HCT116 (cell line): ENCODE results near the gene CSAD. TPM values are rescaled to one million over a fixed set of nuclear protein-coding genes. Genes with fewer than 3 reads are reported as not detected.

Source experiments
- ATAC-seq: fragments of 200-7000 bp; cut with Tn5 transposase; 2 replicates; pipeline ENCODE4 v1.9.1; 2020; ENCODE audit warnings: mild to moderate bottlenecking, moderate library complexity
- BruUV-seq: library from RNA; stranded (reverse); fragments of 400-500 nt; replicated peaks from 2 replicates; lab custom pipeline; 2021; lab: Mats Ljungman, UMichigan
- CTCF ChIA-PET: fragments of 300-600 bp; sonication (Branson Sonifier 250); formaldehyde crosslinking; loops from one replicate; lab custom pipeline; 2021; ENCODE audit warnings: antibody characterized with exemption; lab: Charles Lee
- POLR2A ChIA-PET: fragments of 300-600, 350-600 bp; sonication (Branson Sonifier 250); formaldehyde crosslinking; loops from one replicate; lab custom pipeline; 2021; ENCODE audit warnings: antibody characterized with exemption; lab: Charles Lee
- RAD21 ChIA-PET, 2 experiments: fragments of 300-600 bp; sonication (Branson Sonifier 250); formaldehyde crosslinking; loops; one replicate each; lab custom pipeline; 2023; ENCODE audit warnings: low total read pairs in 2 of 2; ENCODE audit not compliant: uncharacterized antibody in 2 of 2, unreplicated experiment in 2 of 2, low non-redundant PET in 1 of 2; lab: Charles Lee
- DNase-seq: peaks from one replicate; pipeline ENCODE4 v3.0.0-alpha.2; 2010; ENCODE audit warnings: low read depth, low spot score
- H2AFZ ChIP-seq: fragments of 200-600 bp; shearing (Covaris generic), sonication (generic); 2 replicates; pipeline ENCODE4 v1.6.1; 2017; ENCODE audit warnings: low read depth, mixed run types, mixed read lengths, antibody characterized with exemption, low read length; ENCODE audit not compliant: poor library complexity, severe bottlenecking
- H3K27ac ChIP-seq: 2 replicates; pipeline ENCODE4 v1.5.1; 2012; ENCODE audit warnings: low read depth, low read length
- H3K27me3 ChIP-seq: fragments of 200-600 bp; sonication (generic); 2 replicates; pipeline ENCODE4 v1.6.1; 2016; ENCODE audit warnings: mixed run types, low read length, mixed read lengths; ENCODE audit not compliant: insufficient read depth
- H3K36me3 ChIP-seq, 2 experiments: fragments of 200-500 bp in 1 of 2; fragments of 200-600 bp in 1 of 2; sonication (Bioruptor generic) in 1 of 2; sonication (generic) in 1 of 2; 2 replicates each; pipeline versions ENCODE4 v1.5.1 to v1.6.1; 2014 to 2016; ENCODE audit warnings: low read length in 2 of 2, inconsistent platforms in 1 of 2, mixed read lengths in 1 of 2, mixed run types in 1 of 2; ENCODE audit not compliant: insufficient read depth in 2 of 2, control insufficient read depth in 1 of 2
- H3K4me1 ChIP-seq, 2 experiments: fragments of 200-600 bp in 1 of 2; sonication (generic) in 1 of 2; 2 replicates each; pipeline versions ENCODE4 v1.5.1 to v1.6.1; 2012 to 2017; ENCODE audit warnings: low read length in 2 of 2, inconsistent platforms in 1 of 2, mild to moderate bottlenecking in 1 of 2, mixed read lengths in 1 of 2, mixed run types in 1 of 2, moderate library complexity in 1 of 2; ENCODE audit not compliant: insufficient read depth in 2 of 2, control insufficient read depth in 1 of 2
- H3K4me2 ChIP-seq: fragments of 200-600 bp; sonication (generic); 2 replicates; pipeline ENCODE4 v1.6.1; 2017; ENCODE audit warnings: mixed run types, low read length, mixed read lengths
- H3K4me3 ChIP-seq, 2 experiments: fragments of 200-600 bp in 1 of 2; sonication (generic) in 1 of 2; replicated peaks in 1 of 2; 2 replicates each; pipeline ENCODE4 v1.5.1; 2011 to 2016; ENCODE audit warnings: low read length in 2 of 2, control low read depth in 1 of 2, low read depth in 1 of 2, mild to moderate bottlenecking in 1 of 2, mixed read lengths in 1 of 2, mixed run types in 1 of 2
- H3K79me2 ChIP-seq: fragments of 200-600 bp; sonication (generic); 2 replicates; pipeline ENCODE4 v1.6.1; 2017; ENCODE audit warnings: mild to moderate bottlenecking, mixed run types, low read length, moderate library complexity, mixed read lengths; ENCODE audit not compliant: insufficient read depth
- H3K9ac ChIP-seq: fragments of 200-600 bp; sonication (generic); 2 replicates; pipeline ENCODE4 v1.6.1; 2016; ENCODE audit warnings: low read length, mixed read lengths
- H3K9me2 ChIP-seq: fragments of 200-600 bp; sonication (generic), shearing (Covaris generic); 2 replicates; pipeline ENCODE4 v1.6.1; 2017; ENCODE audit warnings: mixed run types, mild to moderate bottlenecking, moderate library complexity; ENCODE audit not compliant: insufficient read depth
- H3K9me3 ChIP-seq, 2 experiments: fragments of 200-500 bp in 1 of 2; fragments of 200-600 bp in 1 of 2; sonication (Bioruptor generic) in 1 of 2; sonication (generic) in 1 of 2; 2 replicates each; pipeline ENCODE4 v1.6.1; 2014 to 2017; ENCODE audit warnings: low read length in 2 of 2, mixed read lengths in 2 of 2, inconsistent platforms in 1 of 2, low read depth in 1 of 2, mild to moderate bottlenecking in 1 of 2, mixed run types in 1 of 2, moderate library complexity in 1 of 2; ENCODE audit not compliant: control insufficient read depth in 1 of 2, insufficient read depth in 1 of 2
- H4K20me1 ChIP-seq: fragments of 200-600 bp; sonication (generic), shearing (Covaris generic); 2 replicates; pipeline ENCODE4 v1.6.1; 2017; ENCODE audit warnings: mixed run types, mild to moderate bottlenecking, moderate library complexity; ENCODE audit not compliant: insufficient read depth
- CBX3 ChIP-seq: IDR thresholded peaks from 2 replicates; pipeline ENCODE4 v1.6.1; 2012; ENCODE audit warnings: low read depth
- CEBPB ChIP-seq: IDR thresholded peaks from 2 replicates; pipeline ENCODE4 v1.6.1; 2012; ENCODE audit warnings: low read depth
- EZH2 ChIP-seq: fragments of 200-600 bp; sonication (generic); IDR thresholded peaks from 2 replicates; pipeline ENCODE4 v1.6.1; 2017; ENCODE audit warnings: antibody characterized with exemption, mixed run types
- EZH2phosphoT487 ChIP-seq: fragments of 200-600 bp; IDR thresholded peaks from 2 replicates; pipeline ENCODE4 v1.6.1; 2018; ENCODE audit warnings: antibody characterized with exemption, borderline replicate concordance
- MAX ChIP-seq: IDR thresholded peaks from 2 replicates; pipeline ENCODE4 v1.6.1; 2012
- POLR2AphosphoS5 ChIP-seq: IDR thresholded peaks from 2 replicates; pipeline ENCODE4 v1.6.1; 2011; ENCODE audit warnings: mild to moderate bottlenecking, low read depth, low read length, moderate library complexity
- RAD21 ChIP-seq: IDR thresholded peaks from 2 replicates; pipeline ENCODE4 v1.6.1; 2012; ENCODE audit warnings: low read depth, mild to moderate bottlenecking
- SP1 ChIP-seq: IDR thresholded peaks from 2 replicates; pipeline ENCODE4 v1.6.1; 2012; ENCODE audit warnings: low read depth
- intact Hi-C: fragments of 100-400 bp; cut with micrococcal nuclease; formaldehyde crosslinking; loops from 2 replicates; pipeline ENCODE4 v1.10.0; 2022
- total RNA-seq: library from RNA; stranded (reverse); gene quantifications from one replicate; pipeline ENCODE4 v1.2.1, GENCODE V29; 2021; ENCODE audit not compliant: unreplicated experiment
- TF ChIP-seq, protein P1 (sequence below), 3 experiments: fragments of 200-600 bp in 1 of 3; sonication (generic) in 1 of 3; IDR thresholded peaks in 2 of 3; conservative IDR thresholded peaks in 1 of 3; 2 replicates each; pipeline ENCODE4 v1.5.1; 2012 to 2017; ENCODE audit warnings: low read depth in 2 of 3, low read length in 2 of 3, antibody characterized with exemption in 1 of 3, borderline replicate concordance in 1 of 3, control low read depth in 1 of 3, mild to moderate bottlenecking in 1 of 3, mixed read lengths in 1 of 3, mixed run types in 1 of 3, moderate library complexity in 1 of 3; ENCODE audit not compliant: insufficient read depth in 1 of 3
- TF ChIP-seq, protein P2 (sequence below): IDR thresholded peaks from 2 replicates; pipeline ENCODE4 v1.6.1; 2012

The CSAD gene
- total RNA-seq, 1 experiment from 2014 or later = 20.3 TPM

DNA sequence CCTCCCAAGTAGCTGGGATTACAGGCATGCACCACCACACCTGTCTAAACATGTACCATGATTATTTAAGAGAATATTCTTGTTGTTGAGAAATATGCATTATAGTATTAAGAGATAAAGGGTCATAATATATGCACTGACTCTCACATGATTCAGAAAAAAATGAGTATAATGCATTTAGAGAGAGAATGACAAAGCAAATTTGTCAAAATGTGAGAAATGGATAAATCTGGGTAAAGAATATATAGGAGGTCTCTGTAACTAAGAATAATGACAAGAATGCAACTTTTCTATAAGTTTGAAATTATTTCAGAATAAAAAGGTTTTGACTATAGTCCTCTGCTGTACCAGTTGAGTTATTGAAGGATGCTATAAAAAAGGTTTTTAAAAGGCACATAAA, 28.3 kb downstream of the CSAD start:
- ChIA-PET CTCF (no interaction called here), POLR2A (no interaction called here), RAD21 (no interaction called here)
- no peaks in the 10 kb centered on the region for H3K27me3 ChIP-seq
- no peak for ATAC-seq
- H3K27ac ChIP-seq = no peak overlapping the region
- DNase-seq = no peak
- BruUV-seq = no TSS peak
- no peak for TF ChIP-seq MAX
- no peak for TF ChIP-seq CEBPB
- TF ChIP-seq, protein P1, sequence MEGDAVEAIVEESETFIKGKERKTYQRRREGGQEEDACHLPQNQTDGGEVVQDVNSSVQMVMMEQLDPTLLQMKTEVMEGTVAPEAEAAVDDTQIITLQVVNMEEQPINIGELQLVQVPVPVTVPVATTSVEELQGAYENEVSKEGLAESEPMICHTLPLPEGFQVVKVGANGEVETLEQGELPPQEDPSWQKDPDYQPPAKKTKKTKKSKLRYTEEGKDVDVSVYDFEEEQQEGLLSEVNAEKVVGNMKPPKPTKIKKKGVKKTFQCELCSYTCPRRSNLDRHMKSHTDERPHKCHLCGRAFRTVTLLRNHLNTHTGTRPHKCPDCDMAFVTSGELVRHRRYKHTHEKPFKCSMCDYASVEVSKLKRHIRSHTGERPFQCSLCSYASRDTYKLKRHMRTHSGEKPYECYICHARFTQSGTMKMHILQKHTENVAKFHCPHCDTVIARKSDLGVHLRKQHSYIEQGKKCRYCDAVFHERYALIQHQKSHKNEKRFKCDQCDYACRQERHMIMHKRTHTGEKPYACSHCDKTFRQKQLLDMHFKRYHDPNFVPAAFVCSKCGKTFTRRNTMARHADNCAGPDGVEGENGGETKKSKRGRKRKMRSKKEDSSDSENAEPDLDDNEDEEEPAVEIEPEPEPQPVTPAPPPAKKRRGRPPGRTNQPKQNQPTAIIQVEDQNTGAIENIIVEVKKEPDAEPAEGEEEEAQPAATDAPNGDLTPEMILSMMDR (IDR thresholded peaks at IDR 0.05 in 2 of 3, conservative IDR thresholded peaks at IDR 0.05 in 1 of 3; ENCODE audit: borderline replicate concordance in 1 of 3, insufficient read depth in 1 of 3, low read depth in 2 of 3, low read length in 2 of 3) = no peak
- TF ChIP-seq CBX3 = no peak
- no peak for TF ChIP-seq EZH2
- TF ChIP-seq, protein P2, sequence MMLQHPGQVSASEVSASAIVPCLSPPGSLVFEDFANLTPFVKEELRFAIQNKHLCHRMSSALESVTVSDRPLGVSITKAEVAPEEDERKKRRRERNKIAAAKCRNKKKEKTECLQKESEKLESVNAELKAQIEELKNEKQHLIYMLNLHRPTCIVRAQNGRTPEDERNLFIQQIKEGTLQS = no peak
- TF ChIP-seq EZH2phosphoT487 = no peak
- no peak for TF ChIP-seq POLR2AphosphoS5
- TF ChIP-seq SP1 = no peak
- TF ChIP-seq RAD21 = no peak
- H3K4me3 ChIP-seq = no peak overlapping the region
- no peaks in the 10 kb centered on the region for H3K36me3 ChIP-seq
- H3K9me2 ChIP-seq = no peaks in the 10 kb centered on the region
- intact Hi-C loops = no loop called here
- H3K79me2 ChIP-seq = no peaks in the 10 kb centered on the region
- no peak overlapping the region for H3K4me2 ChIP-seq
- H3K9ac ChIP-seq = no peak overlapping the region
- H3K9me3 ChIP-seq = no peaks in the 10 kb centered on the region
- no peaks in the 10 kb centered on the region for H4K20me1 ChIP-seq
- H3K4me1 ChIP-seq = no peaks in the 10 kb centered on the region
- no peak overlapping the region for H2AFZ ChIP-seq
